Osteoblast (primary cell): ENCODE results near the gene DCP1A. TPM values are rescaled to one million over a fixed set of nuclear protein-coding genes. Genes with fewer than 3 reads are reported as not detected.

Experiments used
- DNase-seq: peaks from one replicate; pipeline ENCODE4 v3.0.0; 2011; ENCODE audit warnings: low spot score, mixed read lengths; ENCODE audit not compliant: insufficient read length; ENCODE audit errors: missing footprints
- H2AFZ ChIP-seq: 2 replicates; pipeline ENCODE4 v1.6.0; 2011; ENCODE audit warnings: mild to moderate bottlenecking, low read length
- H3K27ac ChIP-seq: 2 replicates; pipeline ENCODE4 v1.5.1; 2011; ENCODE audit warnings: mild to moderate bottlenecking, low read depth, low read length, moderate library complexity
- H3K27me3 ChIP-seq: 2 replicates; pipeline ENCODE4 v1.6.0; 2012; ENCODE audit warnings: mild to moderate bottlenecking, control low read depth, inconsistent platforms, low read length, moderate library complexity; ENCODE audit not compliant: insufficient read depth
- H3K36me3 ChIP-seq: 2 replicates; pipeline ENCODE4 v1.5.1; 2011; ENCODE audit warnings: mild to moderate bottlenecking, low read length, control low read depth, moderate library complexity; ENCODE audit not compliant: insufficient read depth
- H3K4me1 ChIP-seq: 2 replicates; pipeline ENCODE4 v1.5.1; 2011; ENCODE audit warnings: mild to moderate bottlenecking, low read length, control low read depth, moderate library complexity; ENCODE audit not compliant: insufficient read depth
- H3K4me2 ChIP-seq: 2 replicates; pipeline ENCODE4 v1.6.0; 2011; ENCODE audit warnings: mild to moderate bottlenecking, low read length; ENCODE audit not compliant: insufficient read depth
- H3K4me3 ChIP-seq: fragments of 200-600 bp; sonication (generic); 3 replicates; pipeline ENCODE4 v1.5.1; 2012; ENCODE audit warnings: mild to moderate bottlenecking, low read length, inconsistent platforms; ENCODE audit not compliant: insufficient read depth
- H3K79me2 ChIP-seq: 2 replicates; pipeline ENCODE4 v1.6.0; 2012; ENCODE audit warnings: mild to moderate bottlenecking, low read length, control low read depth, inconsistent platforms; ENCODE audit not compliant: insufficient read depth
- H3K9me3 ChIP-seq: 2 replicates; pipeline ENCODE4 v1.5.1; 2011; ENCODE audit warnings: low read depth, low read length, control low read depth
- H4K20me1 ChIP-seq: 2 replicates; pipeline ENCODE4 v1.6.0; 2012; ENCODE audit warnings: mild to moderate bottlenecking, low read length, control low read depth; ENCODE audit not compliant: insufficient read depth
- CTCF ChIP-seq: IDR thresholded peaks from 2 replicates; pipeline ENCODE4 v1.5.1; 2011; ENCODE audit warnings: mild to moderate bottlenecking, low read depth, low read length, moderate library complexity; ENCODE audit errors: extremely low read depth
- total RNA-seq: library from RNA; depleted of rRNA; stranded (reverse); fragments of >200 nt; gene quantifications from 2 replicates; pipeline ENCODE4 v1.2.3, GENCODE V29; 2012

DCP1A gene
- total RNA-seq, 1 donor: 16.6 TPM

- no peak for DNase-seq
- H3K4me1 ChIP-seq: peaks cover 29% of the 10 kb centered on the region
These were observed 96.9 kb downstream of the DCP1A start for GRCh38 chr3:53250453-53250852.

DNA sequence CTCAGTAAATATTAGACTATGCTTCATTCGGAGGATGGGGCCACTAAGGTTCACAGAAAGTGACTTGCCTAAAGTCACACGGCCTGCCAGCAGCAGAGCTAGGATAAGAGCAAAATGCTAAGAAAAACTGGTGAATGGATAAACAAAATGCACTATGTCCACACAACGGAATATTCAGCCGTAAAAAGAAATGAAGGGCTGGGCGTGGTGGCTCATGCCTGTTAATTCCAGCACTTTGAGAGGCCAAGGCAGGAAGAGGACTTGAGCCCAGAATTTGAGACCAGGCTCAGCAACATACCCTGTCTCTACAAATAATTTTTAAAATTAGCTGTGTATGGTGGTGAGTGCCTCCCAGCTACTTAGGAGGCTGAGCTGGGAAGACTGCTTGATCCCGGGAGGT, 99.2 kb downstream of the DCP1A start:
- no peak overlapping the region for H3K27ac ChIP-seq
- no peak overlapping the region for H3K4me2 ChIP-seq
- H3K4me1 ChIP-seq: peaks cover 26% of the 10 kb centered on the region
- no peaks in the 10 kb centered on the region for H3K9me3 ChIP-seq
- no peak for TF ChIP-seq CTCF
- no peak overlapping the region for H2AFZ ChIP-seq
- peaks cover 11% of the 10 kb centered on the region for H3K36me3 ChIP-seq
- H4K20me1 ChIP-seq: peaks cover 81% of the 10 kb centered on the region
- H3K4me3 ChIP-seq: no peak overlapping the region
- peaks cover 99% of the 10 kb centered on the region for H3K79me2 ChIP-seq
- no peaks in the 10 kb centered on the region for H3K27me3 ChIP-seq
- DNase-seq: no peak

More at GRCh38 chr3:53250453-53250852, 96.9 kb downstream of the DCP1A start:
- Histone ChIP-seq H3K9me3 (no peaks in the 10 kb centered on the region), H3K27me3 (no peaks in the 10 kb centered on the region), H2AFZ (no peak overlapping the region), H3K36me3 (no peaks in the 10 kb centered on the region), H3K27ac (peak overlapping the region; percentile 32), H3K4me3 (no peak overlapping the region), H3K4me2 (no peak overlapping the region), H3K79me2 (peaks cover 99% of the 10 kb centered on the region), H4K20me1 (peaks cover 82% of the 10 kb centered on the region)
- no peak for TF ChIP-seq CTCF

DNA sequence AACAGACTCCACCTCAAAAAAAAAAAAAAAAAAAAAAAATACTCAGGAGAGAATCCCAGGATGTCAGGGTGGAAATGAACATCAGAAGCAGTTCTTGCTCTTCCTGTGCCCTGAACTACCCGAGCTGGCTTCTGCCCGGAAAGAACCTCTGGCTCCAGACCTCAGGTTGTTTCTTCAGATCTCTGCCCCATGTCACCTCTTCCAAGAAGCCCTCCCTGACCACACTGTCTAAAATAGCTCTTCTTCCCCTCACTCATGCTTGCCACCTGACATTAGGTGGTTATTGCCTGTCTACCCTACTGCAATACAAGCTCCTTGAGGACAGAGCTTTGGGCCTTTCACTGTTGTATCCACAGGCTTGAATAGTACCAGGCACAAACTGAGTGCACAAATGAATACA, 99.7 kb downstream of the DCP1A start:
- peaks cover 99% of the 10 kb centered on the region for H3K79me2 ChIP-seq
- no peak overlapping the region for H3K4me2 ChIP-seq
- no peaks in the 10 kb centered on the region for H3K27me3 ChIP-seq
- DNase-seq: no peak
- peaks cover 11% of the 10 kb centered on the region for H3K36me3 ChIP-seq
- H2AFZ ChIP-seq: no peak overlapping the region
- H3K27ac ChIP-seq: no peak overlapping the region
- no peak overlapping the region for H3K4me3 ChIP-seq
- H3K9me3 ChIP-seq: no peaks in the 10 kb centered on the region
- peaks cover 82% of the 10 kb centered on the region for H4K20me1 ChIP-seq
- TF ChIP-seq CTCF: no peak
- H3K4me1 ChIP-seq: peaks cover 27% of the 10 kb centered on the region

DNA sequence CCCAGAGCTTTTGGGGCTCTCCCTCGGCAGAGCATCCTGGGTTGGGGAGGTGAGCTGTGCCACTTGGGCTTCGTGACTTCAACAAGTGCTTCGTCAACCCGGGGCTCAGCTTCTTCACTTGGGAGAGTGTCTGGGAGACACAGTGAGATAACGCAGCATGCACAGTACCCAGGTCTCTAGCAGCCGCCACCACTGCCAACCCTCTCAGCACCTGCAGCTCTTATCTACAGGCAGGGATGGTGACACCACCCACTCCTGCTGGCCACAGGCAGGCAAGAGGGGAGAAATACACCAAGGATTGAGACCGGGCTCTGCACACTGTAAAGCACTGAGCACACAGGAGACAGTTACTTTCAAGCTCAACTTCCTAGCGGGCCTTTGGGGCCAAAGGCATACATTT, 103.1 kb downstream of the DCP1A start:
- peaks cover 68% of the 10 kb centered on the region for H4K20me1 ChIP-seq
- H3K27ac ChIP-seq: peak overlapping the region; percentile 62
- H3K4me2 ChIP-seq: no peak overlapping the region
- H3K27me3 ChIP-seq: no peaks in the 10 kb centered on the region
- no peaks in the 10 kb centered on the region for H3K9me3 ChIP-seq
- H3K4me1 ChIP-seq: peaks cover 13% of the 10 kb centered on the region
- no peak for DNase-seq
- peaks cover 99% of the 10 kb centered on the region for H3K79me2 ChIP-seq
- no peak overlapping the region for H2AFZ ChIP-seq
- peaks cover 41% of the 10 kb centered on the region for H3K36me3 ChIP-seq
- TF ChIP-seq CTCF: no peak
- H3K4me3 ChIP-seq: no peak overlapping the region
